MM.1S (cell line): Measurements from ENCODE around the gene CCDC187.

Experiments
- CTCF ChIP-seq: fragments of 300-600 bp; sonication (generic); IDR thresholded peaks from 2 replicates; pipeline ENCODE4 v1.5.1; 2016; ENCODE audit warnings: antibody characterized with exemption, low read length, mixed read lengths
- EZH2 ChIP-seq: fragments of 300-600 bp; sonication (generic); optimal IDR thresholded peaks from 2 replicates; pipeline ENCODE3; 2017; ENCODE audit warnings: low read depth, mild to moderate bottlenecking, antibody characterized with exemption, low read length, mixed read lengths
- EZH2phosphoT487 ChIP-seq: fragments of 300-600 bp; sonication (generic); IDR thresholded peaks from 2 replicates; pipeline ENCODE4 v1.6.1; 2018; ENCODE audit warnings: antibody characterized with exemption, low read length

- TF ChIP-seq CTCF (no peak), EZH2 (no peak), EZH2phosphoT487 (no peak)
Measured at GRCh38 chr9:136223871-136224640, 79.8 kb downstream of the CCDC187 start.
